HepG2 (cell line): ENCODE data around the gene GSK3A. TPM values are rescaled to one million over a fixed set of nuclear protein-coding genes. Genes with fewer than 3 reads are reported as not detected.
A peak's percentile ranks its signal among the peaks of the same experiment; 100 is the strongest.

Experiments
- AGO2 ChIP-seq: fragments of 200-400 bp; formaldehyde crosslinking; optimal IDR thresholded peaks from 2 replicates; pipeline ENCODE3; 2017; ENCODE audit warnings: mild to moderate bottlenecking, low read depth, low read length, moderate library complexity
- CCAR2 ChIP-seq: fragments of 200-400 bp; formaldehyde crosslinking; optimal IDR thresholded peaks from 2 replicates; pipeline ENCODE3; 2018; ENCODE audit warnings: low read depth, mild to moderate bottlenecking, low read length, moderate library complexity
- HDAC6 ChIP-seq: fragments of 200-600 bp; sonication (generic); IDR thresholded peaks from 2 replicates; pipeline ENCODE4 v1.7.0; 2017; ENCODE audit warnings: mild to moderate bottlenecking, antibody characterized with exemption, low read length, low read depth
- NFYB ChIP-seq: sonication (generic); formaldehyde crosslinking; IDR thresholded peaks from 2 replicates; pipeline ENCODE4 v1.4.0; 2020; ENCODE audit warnings: missing genetic modification reagents
- PCBP1 ChIP-seq: fragments of 200-400 bp; formaldehyde crosslinking; IDR thresholded peaks from 2 replicates; pipeline ENCODE4 v1.6.1; 2017; ENCODE audit warnings: mild to moderate bottlenecking, low read depth, low read length, borderline replicate concordance
- PHF20 ChIP-seq: sonication (generic); formaldehyde crosslinking; IDR thresholded peaks from 2 replicates; pipeline ENCODE4 v1.5.0; 2020; ENCODE audit warnings: mild to moderate bottlenecking, missing genetic modification reagents
- RNF2 ChIP-seq: fragments of 450-650 bp; conservative IDR thresholded peaks from 2 replicates; pipeline ENCODE4 v1.6.1; 2016; ENCODE audit warnings: low read depth
- SYNCRIP ChIP-seq: fragments of 200-400 bp; formaldehyde crosslinking; IDR thresholded peaks from 2 replicates; pipeline ENCODE4 v1.6.1; 2018; ENCODE audit warnings: mild to moderate bottlenecking, low read depth, low read length; ENCODE audit not compliant: insufficient read depth
- ZBTB1 ChIP-seq: sonication (generic); formaldehyde crosslinking; IDR thresholded peaks from 2 replicates; pipeline ENCODE4 v1.4.0; 2020; ENCODE audit warnings: missing genetic modification reagents, borderline replicate concordance
- ZFP90 ChIP-seq: sonication (generic); formaldehyde crosslinking; IDR thresholded peaks from 2 replicates; pipeline ENCODE4 v1.8.0; 2022; ENCODE audit warnings: missing genetic modification reagents, mild to moderate bottlenecking, inconsistent platforms, borderline replicate concordance
- ZNF121 ChIP-seq: sonication (generic); formaldehyde crosslinking; IDR thresholded peaks from 2 replicates; pipeline ENCODE4 v1.5.0; 2020; ENCODE audit warnings: mild to moderate bottlenecking, missing genetic modification reagents
- ZNF431 ChIP-seq: sonication (generic); formaldehyde crosslinking; IDR thresholded peaks from 2 replicates; pipeline ENCODE4 v1.9.0; 2022; ENCODE audit warnings: missing genetic modification reagents, low read depth, mild to moderate bottlenecking, borderline replicate concordance
- ZNF503 ChIP-seq: sonication (generic); formaldehyde crosslinking; IDR thresholded peaks from 2 replicates; pipeline ENCODE4 v1.4.0; 2020; ENCODE audit warnings: missing genetic modification reagents
- ZNF607 ChIP-seq: sonication (generic); formaldehyde crosslinking; IDR thresholded peaks from 2 replicates; pipeline ENCODE4 v1.5.1; 2020; ENCODE audit warnings: missing genetic modification reagents, mild to moderate bottlenecking, borderline replicate concordance
- ZNF614 ChIP-seq: IDR thresholded peaks from 2 replicates; pipeline ENCODE4 v1.6.1; 2018; ENCODE audit warnings: missing biosample characterization, missing genetic modification reagents, inconsistent platforms, borderline replicate concordance
- polyA plus RNA-seq, 8 experiments: library from polyadenylated mRNA; depleted of rRNA in 3 of 8; stranded (reverse) in 7 of 8; unstranded in 1 of 8; fragments of >200 nt; fragmentation: Illumina TruSeq in 4 of 8; extraction: Trizol in 4 of 8; gene quantifications; 2 replicates each; pipeline versions ENCODE4 v1.2.1 to v1.2.3, GENCODE V29; 2011 to 2016; ENCODE audit warnings: low read depth in 4 of 8, missing spikeins in 1 of 8, mixed read lengths in 1 of 8; ENCODE audit not compliant: insufficient read depth in 1 of 8
- total RNA-seq, 5 experiments: library from RNA; depleted of rRNA; stranded (reverse); fragments of >200 nt; fragmentation: Illumina TruSeq; extraction: Trizol; gene quantifications; 2 replicates each; pipeline ENCODE4 v1.2.3, GENCODE V29; 2016; ENCODE audit warnings: low read depth in 1 of 5
- TF ChIP-seq, protein P1 (sequence below): sonication (generic); formaldehyde crosslinking; IDR thresholded peaks from 2 replicates; pipeline ENCODE4 v1.4.0; 2020; ENCODE audit warnings: missing genetic modification reagents
- TF ChIP-seq, protein P2 (sequence below): sonication (generic); formaldehyde crosslinking; IDR thresholded peaks from 2 replicates; pipeline ENCODE4 v1.4.0; 2020; ENCODE audit warnings: missing genetic modification reagents, borderline replicate concordance
- TF ChIP-seq, protein P3 (sequence below): sonication (generic); formaldehyde crosslinking; IDR thresholded peaks from 2 replicates; pipeline ENCODE4 v1.4.0; 2020; ENCODE audit warnings: missing genetic modification reagents, borderline replicate concordance

GSK3A gene
- total and polyA plus RNA-seq, 2 of the 13 experiments (the other 11 are each of a cell fraction or from before 2014, with no cell fraction given) = 16.9 to 52.5 TPM

- TF ChIP-seq, protein P1, sequence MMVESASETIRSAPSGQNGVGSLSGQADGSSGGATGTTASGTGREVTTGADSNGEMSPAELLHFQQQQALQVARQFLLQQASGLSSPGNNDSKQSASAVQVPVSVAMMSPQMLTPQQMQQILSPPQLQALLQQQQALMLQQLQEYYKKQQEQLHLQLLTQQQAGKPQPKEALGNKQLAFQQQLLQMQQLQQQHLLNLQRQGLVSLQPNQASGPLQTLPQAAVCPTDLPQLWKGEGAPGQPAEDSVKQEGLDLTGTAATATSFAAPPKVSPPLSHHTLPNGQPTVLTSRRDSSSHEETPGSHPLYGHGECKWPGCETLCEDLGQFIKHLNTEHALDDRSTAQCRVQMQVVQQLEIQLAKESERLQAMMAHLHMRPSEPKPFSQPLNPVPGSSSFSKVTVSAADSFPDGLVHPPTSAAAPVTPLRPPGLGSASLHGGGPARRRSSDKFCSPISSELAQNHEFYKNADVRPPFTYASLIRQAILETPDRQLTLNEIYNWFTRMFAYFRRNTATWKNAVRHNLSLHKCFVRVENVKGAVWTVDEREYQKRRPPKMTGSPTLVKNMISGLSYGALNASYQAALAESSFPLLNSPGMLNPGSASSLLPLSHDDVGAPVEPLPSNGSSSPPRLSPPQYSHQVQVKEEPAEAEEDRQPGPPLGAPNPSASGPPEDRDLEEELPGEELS = no peak
- TF ChIP-seq PHF20 = peak; percentile 59; the same call in 1 of the 2 replicates
- no peak for TF ChIP-seq ZNF607 (CRISPR knock-in tag)
- TF ChIP-seq, protein P2, sequence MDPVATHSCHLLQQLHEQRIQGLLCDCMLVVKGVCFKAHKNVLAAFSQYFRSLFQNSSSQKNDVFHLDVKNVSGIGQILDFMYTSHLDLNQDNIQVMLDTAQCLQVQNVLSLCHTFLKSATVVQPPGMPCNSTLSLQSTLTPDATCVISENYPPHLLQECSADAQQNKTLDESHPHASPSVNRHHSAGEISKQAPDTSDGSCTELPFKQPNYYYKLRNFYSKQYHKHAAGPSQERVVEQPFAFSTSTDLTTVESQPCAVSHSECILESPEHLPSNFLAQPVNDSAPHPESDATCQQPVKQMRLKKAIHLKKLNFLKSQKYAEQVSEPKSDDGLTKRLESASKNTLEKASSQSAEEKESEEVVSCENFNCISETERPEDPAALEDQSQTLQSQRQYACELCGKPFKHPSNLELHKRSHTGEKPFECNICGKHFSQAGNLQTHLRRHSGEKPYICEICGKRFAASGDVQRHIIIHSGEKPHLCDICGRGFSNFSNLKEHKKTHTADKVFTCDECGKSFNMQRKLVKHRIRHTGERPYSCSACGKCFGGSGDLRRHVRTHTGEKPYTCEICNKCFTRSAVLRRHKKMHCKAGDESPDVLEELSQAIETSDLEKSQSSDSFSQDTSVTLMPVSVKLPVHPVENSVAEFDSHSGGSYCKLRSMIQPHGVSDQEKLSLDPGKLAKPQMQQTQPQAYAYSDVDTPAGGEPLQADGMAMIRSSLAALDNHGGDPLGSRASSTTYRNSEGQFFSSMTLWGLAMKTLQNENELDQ (CRISPR knock-in tag) = no peak
- TF ChIP-seq, protein P3, sequence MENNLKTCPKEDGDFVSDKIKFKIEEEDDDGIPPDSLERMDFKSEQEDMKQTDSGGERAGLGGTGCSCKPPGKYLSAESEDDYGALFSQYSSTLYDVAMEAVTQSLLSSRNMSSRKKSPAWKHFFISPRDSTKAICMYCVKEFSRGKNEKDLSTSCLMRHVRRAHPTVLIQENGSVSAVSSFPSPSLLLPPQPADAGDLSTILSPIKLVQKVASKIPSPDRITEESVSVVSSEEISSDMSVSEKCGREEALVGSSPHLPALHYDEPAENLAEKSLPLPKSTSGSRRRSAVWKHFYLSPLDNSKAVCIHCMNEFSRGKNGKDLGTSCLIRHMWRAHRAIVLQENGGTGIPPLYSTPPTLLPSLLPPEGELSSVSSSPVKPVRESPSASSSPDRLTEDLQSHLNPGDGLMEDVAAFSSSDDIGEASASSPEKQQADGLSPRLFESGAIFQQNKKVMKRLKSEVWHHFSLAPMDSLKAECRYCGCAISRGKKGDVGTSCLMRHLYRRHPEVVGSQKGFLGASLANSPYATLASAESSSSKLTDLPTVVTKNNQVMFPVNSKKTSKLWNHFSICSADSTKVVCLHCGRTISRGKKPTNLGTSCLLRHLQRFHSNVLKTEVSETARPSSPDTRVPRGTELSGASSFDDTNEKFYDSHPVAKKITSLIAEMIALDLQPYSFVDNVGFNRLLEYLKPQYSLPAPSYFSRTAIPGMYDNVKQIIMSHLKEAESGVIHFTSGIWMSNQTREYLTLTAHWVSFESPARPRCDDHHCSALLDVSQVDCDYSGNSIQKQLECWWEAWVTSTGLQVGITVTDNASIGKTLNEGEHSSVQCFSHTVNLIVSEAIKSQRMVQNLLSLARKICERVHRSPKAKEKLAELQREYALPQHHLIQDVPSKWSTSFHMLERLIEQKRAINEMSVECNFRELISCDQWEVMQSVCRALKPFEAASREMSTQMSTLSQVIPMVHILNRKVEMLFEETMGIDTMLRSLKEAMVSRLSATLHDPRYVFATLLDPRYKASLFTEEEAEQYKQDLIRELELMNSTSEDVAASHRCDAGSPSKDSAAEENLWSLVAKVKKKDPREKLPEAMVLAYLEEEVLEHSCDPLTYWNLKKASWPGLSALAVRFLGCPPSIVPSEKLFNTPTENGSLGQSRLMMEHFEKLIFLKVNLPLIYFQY = no peak
- TF ChIP-seq ZNF614 = no peak
- 0 out of 2 replicates have a peak, but pooled peaks have one; percentile 73 for TF ChIP-seq PCBP1
- peak; percentile 55 for TF ChIP-seq NFYB (CRISPR knock-in tag)
- TF ChIP-seq ZFP90 (CRISPR knock-in tag) = no peak
- TF ChIP-seq AGO2 = peak; percentile 79
- no peak for TF ChIP-seq ZBTB1 (CRISPR knock-in tag)
- no peak for TF ChIP-seq HDAC6
- no peak; the same call in 1 of the 2 replicates for TF ChIP-seq ZNF121 (CRISPR knock-in tag)
- TF ChIP-seq CCAR2 = peak; percentile 60
- TF ChIP-seq RNF2 = no peak
- TF ChIP-seq ZNF431 = no peak
- no peak for TF ChIP-seq SYNCRIP
- peak; percentile 71; the same call in 1 of the 2 replicates for TF ChIP-seq ZNF503
These were observed 2.2 kb upstream of the GSK3A start (continued) for GRCh38 chr19:42244347-42245220.
